GM18909 (cell line): ENCODE measurements around the gene GXYLT2.
A peak's percentile ranks its signal among the peaks of the same experiment; 100 is the strongest.

Source experiments
- ATAC-seq: cut with Tn5 transposase; IDR thresholded peaks from one replicate; pipeline ENCODE4 v1.9.1; 2021; ENCODE audit warnings: mild to moderate bottlenecking; ENCODE audit not compliant: unreplicated experiment, poor library complexity

GXYLT2 gene

DNA sequence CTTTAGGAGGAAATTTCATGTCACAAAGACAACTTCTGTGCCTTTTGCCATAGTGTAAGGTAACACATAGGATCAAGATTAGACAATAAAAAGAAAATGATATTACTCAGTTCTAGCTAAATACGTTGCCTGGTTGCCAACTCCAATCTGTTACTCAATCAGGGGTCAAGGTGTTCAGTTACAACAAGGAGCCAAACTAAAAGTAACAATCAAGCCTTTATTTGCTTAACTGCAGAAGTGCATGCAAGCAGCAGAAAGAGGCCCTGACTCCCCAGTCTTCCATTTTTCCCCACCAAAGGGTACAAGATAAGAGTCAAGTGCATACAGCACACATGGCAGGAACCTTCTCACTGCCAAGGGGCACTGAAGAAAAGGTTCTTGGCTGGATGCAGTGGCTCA lies 80.4 kb downstream of the GXYLT2 start:
- ATAC-seq, result no peak

DNA sequence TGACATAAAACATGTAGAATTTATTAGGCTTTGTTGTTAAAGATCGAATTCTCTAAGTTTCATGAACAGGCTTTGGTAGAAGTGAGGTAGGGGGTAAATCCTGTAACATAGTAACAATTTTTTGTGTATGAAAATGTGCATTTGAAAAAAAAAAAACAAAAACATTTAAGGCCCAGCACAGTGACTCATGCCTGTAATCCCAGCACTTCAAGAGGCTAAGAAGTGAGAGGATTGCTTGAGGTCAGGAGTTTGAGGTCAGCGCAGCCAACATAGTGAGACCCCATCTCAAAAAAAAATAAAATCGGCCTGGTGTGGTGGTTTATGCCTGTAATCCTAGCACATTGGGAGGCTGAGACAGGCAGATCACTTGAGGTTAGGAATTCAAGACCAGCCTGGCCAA lies 81.9 kb downstream of the GXYLT2 start:
- no peak for ATAC-seq

DNA sequence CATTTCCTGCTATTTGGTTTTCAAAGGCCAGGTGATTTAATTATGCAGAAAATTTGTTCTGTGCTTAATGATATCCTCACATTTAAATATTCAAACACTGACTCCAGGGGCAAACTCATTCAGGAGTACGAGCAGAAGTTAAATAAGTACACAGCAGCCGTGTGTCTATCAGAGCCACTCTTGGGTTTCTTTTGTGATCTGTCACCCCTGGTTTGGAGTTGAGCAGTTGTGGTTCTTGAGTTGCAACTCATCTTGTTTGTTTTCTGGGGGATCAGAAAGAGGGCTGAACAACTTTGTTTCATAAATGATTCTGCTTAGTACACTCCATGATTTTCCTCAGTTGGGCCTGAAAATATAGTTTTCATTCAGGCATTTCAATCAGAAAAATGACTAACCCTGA lies 83.1 kb downstream of the GXYLT2 start:
- ATAC-seq, result no peak

DNA sequence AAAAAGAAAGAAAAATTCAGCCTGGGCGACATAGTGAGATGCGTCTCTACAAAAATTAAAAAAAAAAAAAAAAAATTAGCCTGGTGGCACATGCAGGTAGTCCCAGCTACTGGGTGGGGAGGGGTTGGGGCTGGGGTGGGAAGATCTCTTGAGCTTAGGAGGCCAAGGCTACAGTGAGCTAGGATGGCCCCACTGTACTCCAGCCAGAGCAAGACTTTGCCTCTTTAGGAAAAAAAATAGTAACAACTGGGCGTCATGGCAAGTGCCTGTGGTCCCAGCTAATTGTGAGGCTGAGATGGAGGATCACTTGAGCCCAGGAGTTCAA lies 84.8 kb downstream of the GXYLT2 start:
- ATAC-seq, result no peak

DNA sequence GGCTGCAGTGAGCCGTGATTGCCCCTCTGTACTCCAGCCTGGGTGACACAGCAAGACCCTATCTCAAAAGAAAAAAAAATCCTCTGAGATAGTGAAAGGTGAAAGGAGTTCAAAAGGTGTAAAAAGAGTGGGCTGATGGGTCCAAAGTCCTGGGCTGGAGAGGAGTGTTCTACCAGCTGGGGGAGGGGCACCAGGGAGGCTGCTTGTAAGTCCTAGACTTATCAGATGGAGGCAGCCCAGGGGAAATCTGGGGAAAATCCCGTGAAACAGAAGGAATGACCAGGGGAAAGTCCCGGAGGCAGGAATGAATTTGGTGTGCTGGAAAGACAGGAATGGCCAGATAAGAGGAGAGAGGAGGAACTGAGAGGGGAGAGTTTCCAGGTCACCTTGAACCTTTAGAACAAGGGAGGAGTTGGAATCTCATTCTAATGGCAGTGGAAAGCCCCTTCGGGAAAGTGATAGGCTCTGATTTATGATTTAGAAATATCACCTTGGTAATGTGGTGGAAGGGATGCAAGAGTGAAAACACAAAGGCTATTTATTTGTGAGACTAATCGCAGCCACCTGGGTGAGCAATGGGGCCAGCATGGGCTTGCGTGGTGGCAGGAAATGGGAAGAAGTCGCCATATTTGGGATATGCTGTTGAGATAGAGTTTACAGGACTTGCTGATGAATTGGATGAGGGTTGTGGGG lies 85.3 kb downstream of the GXYLT2 start:
- ATAC-seq, result no peak

DNA sequence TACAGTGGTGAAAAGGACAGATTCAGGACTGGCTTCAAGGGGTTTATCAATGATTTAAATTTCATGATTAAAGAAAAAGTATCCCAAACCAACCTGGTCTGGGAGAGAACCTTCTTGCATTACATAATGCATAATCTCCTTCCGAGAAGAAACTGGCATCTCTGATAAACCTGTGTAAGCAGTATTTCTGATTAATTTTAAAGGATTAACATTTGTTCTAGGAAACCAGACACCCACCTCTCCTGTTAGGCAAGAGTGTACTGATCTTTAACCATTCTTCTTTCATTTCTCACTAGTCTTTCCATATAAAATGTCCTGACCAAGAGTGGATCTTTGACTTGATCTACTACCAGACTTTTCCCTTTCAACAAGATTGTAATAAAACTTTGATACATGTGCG lies 85.9 kb downstream of the GXYLT2 start:
- ATAC-seq, result no peak

DNA sequence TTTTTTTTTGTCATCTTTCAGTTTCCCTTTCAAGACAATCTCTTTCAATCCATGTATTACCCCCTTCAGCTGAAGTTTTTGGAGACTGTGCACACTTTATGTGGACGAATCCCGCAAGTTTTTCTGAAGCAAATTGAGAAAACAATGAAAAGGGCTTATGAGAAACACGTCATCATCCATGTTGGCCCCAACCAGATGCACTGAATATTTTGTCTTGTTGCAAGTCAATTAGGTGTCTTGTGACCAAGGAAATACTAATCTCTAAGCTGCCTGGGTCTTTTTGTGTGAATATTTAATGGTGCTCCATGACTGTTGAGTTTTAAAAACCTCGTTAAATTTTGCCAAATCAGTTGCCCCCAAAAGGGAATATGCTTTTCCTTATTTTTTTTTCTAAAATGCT lies 87.1 kb downstream of the GXYLT2 start:
- no peak for ATAC-seq

DNA sequence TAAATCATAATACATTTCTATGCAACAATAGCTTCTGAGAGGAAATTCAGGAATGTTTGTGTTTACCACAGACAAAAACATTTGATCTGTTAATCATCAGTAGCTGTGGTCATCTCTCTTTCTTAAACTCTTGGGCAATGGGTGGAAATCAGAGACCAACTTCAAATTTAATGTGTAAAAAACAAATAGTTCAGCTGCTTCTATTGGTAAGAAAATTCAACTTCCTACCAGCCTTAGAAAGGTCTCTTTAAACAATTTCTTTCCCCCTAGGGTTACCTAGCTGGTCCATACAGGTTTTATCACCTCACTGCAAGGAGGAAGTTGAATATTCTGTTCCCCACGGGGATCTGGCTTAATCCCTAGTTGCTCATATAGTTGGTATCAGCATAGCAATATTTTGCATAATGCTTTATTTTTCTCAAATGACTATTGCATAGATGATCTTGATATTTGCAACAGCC lies 88.5 kb downstream of the GXYLT2 start:
- ATAC-seq, result no peak

DNA sequence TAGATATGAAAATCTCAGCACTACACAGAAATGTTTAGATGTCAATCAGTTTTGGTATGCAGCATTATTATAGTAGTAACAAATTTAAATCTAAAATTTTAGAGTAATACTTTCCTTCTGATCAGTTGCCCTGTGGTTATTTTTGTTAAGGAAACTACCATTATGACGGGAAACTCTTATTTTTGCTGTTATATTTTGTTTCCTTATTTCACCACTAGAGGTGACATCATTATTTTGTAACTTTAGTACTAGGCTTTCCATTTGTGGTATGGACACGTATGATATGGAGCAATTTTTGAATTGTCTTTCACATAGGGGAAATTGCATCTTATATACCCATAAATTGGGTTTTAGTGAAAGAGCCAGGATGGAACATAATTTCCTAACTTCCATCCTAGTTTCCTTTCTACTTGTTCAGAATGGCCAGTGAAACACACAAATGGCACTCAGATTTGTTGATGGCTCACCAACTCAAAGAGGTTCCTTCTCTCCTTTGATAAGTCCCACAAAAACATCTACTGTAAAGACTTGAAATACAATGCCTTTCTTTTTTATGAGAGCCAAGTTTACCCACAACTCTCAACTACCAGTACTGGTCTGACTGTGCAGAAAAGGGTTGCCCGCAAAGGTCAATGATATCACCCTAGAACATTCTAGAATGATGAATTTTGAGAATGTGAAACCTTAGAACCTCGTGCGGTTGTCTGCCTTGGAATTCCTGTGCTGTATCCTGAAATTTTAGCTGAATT lies 89.4 kb downstream of the GXYLT2 start:
- peak; percentile 74 for ATAC-seq

DNA sequence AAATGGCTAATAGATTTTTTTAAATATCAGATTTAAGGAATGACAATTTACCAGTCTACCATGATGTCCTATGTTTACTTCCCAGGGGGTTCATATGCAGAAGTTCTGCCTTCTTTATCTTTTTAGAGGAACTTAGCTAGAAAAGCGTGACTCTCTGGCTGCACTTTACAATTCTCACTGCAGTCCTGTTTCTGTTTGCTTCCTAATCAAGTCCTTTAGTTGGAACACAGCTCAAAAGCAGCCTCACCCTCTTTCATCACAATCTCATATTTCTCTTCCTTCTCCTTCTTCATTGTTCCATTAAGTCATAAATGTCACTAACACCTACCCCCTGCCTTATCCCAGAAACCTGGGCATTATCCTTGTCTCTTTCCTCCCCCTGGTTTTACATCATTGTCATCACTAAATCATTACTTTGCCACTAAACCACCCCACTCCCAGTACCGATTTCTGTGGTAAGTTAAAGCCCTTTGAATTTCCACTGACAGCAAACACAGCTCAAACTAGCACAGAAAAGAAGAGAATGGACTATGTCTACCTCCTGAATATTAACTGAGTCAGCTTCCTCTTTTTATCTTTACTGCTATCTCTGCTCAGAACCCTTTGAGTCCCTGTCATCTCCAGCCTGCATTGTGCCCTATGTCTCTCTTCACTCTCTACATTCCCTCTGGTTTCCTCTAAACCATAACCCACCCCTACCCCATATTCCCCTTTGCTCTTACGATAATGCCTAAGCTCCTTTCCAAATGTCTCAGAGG lies 94.9 kb downstream of the GXYLT2 start:
- no peak for ATAC-seq

DNA sequence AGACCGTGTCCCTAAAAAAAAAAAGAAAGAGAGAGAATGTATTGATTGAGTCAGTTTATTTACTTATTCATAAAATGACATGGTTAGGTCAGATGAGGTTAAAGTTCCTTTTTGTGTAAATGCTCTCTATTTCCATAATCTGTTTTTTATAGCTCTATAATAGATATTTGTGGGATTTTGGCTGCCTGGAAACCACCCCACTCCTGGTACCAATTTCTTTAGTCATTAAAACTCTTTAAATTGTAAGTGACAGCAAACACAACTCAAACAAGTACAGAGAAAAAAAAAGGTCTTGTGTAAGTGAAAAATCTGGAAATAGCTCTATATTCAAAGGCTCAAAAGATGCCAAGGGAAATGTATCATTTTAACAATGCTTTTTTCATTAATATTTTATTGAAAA lies 97.7 kb downstream of the GXYLT2 start:
- no peak for ATAC-seq

DNA sequence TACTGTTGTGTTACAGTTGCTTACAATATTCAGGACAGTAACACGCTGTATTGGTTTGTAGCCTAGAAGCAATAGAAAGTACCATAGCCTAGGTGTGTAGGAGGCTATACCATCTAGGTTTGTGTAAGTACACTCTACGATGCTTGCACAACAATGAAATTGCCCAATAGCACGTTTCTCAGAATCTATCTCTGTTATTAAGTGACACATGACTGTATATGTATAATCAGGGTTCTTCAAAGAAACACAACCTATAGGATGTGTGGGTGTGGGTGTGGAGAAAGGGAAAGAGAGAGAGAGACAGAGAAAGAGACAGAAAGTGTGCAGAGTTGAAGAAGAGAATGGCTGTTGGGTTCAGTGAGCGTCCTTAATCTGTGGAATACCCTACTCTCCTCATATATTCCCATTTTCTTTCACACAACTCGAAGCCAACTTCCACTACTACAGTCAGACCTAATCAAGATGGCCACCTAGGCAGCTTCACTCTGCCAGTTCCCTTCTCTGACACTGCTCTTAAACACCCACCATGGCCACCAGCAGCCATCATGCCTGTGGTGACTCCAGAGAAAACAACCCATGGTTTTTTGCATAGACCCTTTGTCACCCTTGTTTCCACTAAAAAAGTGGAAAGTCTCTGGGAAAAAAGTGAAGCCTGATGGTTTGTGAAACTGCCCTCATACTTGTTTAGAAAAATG lies 103.0 kb downstream of the GXYLT2 start:
- ATAC-seq, result no peak

DNA sequence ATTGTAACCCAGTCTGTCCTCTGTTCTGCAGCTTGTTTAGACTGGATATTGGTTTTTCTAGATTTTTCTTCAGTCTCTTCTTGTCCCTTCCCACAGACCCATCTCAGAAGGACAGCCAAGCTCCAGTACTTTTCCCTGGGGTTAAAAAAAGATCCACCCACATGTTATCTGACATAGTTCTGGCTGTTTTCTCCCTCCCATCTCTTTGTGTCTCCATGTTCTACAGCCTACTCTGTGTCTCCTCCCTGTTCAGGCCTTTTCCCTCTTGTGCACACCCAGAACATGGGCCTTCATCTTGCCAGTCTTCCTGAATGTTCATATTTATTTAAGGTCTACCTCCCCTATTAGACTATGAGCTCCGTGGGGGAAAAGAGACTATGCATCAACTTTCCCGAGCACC lies 103.7 kb downstream of the GXYLT2 start:
- ATAC-seq, result no peak

DNA sequence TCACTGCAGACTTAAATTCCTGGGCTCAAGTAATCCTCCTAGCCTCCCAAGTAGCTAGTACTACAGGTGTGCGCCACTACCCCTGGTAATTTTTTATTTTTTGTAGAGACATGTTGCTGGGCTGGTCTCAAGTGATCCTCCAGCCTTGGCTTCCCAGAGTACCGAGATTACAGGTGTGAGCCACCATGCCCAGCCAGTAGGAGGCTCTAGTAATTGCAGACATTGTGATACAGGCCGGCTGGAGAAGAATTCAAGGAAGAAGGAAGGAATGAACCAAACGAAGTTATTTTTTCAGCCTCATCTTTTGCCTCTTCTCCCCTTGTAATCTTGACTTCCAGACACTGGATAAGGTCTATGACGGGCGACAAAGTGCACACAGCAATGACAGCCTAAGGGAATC lies 105.5 kb downstream of the GXYLT2 start:
- no peak for ATAC-seq

DNA sequence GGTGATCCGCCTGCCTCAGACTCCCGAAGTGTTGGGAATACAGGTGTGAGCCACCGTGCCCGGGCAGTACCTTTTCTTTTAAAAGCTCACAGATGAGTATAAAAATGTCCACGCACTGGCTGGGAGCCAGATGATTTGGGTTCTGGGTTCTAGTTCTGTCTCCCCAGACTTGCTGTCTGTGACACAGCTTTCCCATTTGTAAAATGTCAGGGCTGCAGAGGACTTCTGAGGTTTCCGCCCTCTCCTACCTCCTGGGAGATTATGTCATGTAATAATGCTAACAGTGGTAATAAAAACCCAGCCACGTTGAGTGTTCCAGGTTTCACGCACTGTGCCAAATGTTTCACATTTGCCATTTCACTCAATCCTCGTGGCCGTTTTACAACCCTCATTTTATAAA lies 107.5 kb downstream of the GXYLT2 start:
- no peak for ATAC-seq

DNA sequence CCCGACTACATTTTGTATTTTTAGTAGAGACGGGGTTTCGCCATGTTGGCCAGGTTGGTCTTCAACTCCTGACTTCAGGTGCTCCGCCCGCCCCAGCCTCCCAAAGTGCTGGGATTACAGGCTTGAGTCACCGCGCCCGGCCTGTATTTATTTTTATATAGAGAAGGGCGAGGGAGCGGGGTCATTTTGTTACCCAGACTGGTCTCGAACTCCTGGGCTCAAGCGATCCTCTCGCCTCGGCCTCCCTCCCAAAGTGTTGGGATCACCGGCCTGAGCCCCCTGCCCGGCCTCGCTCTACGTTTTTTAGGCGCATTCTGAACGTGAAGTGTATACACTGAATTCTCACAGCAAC lies 108.3 kb downstream of the GXYLT2 start:
- no peak for ATAC-seq

DNA sequence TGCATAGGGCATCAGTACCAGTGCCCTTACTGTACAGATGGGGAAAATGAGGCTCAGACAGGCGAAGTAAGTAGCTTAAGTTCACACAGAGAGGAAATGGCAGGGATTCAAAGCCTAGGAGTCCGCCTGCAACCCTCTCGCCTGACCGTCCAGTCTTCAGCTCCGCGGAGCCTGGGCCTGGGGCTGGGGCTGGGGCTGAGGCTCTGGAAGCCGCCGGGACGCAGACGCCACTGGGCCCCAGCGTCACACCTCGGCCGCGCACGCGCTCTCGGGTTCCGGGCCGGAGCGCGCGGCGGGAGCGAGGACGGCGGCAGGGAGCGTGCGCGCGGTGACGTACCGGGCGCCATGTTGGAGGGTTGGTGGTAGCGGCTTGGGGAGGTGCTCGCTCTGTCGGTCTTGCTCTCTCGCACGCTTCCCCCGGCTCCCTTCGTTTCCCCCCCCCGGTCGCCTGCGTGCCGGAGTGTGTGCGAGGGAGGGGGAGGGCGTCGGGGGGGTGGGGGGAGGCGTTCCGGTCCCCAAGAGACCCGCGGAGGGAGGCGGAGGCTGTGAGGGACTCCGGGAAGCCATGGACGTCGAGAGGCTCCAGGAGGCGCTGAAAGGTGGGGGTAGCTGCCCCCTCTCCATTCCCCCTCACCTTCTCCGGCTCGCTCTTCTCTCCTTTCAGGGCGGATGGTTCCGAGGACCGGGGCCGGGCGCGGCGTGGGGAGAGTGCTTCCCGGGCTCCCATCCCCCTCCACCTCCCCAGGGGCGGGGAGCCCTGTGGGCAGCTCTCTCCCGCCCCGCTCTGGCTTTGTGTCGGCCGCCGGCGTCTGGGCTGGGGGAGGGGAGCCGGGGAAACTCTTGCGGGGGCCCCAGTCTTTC lies 108.9 kb downstream of the GXYLT2 start, which contains the start of gene PPP4R2:
Gene PPP4R2 (plus strand): TSS at position 339 of the 861 bp plus-strand sequence. CDS start 227 bp downstream, at position 566.
- ATAC-seq, result peak; percentile 93

DNA sequence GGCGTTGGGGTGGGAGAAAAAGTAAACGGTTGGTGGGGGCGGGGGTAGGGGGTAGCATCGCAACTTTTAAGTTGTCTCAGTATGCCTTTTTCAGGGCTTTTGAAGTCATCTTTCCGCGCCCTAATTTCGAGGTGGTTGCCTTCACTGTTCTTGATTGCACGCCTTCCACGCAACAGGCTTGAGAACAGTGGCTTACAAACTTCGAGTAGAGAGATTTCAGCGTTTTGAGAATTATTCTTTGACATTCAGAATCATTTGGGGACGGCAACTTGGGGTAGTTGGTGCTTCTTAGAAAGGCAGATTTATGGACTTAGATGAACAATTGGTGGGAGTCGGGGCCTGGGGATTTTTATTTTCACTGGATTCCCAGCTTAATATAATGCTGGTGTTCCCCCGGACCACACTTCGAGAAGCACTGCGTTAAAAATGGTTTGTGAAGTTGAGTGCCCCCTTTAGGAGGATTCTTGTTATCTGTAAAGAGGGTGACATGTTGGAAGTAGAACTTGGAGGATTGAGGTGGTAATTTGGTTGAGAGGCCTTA lies 109.6 kb downstream of the GXYLT2 start:
- ATAC-seq, result peak; percentile 25

DNA sequence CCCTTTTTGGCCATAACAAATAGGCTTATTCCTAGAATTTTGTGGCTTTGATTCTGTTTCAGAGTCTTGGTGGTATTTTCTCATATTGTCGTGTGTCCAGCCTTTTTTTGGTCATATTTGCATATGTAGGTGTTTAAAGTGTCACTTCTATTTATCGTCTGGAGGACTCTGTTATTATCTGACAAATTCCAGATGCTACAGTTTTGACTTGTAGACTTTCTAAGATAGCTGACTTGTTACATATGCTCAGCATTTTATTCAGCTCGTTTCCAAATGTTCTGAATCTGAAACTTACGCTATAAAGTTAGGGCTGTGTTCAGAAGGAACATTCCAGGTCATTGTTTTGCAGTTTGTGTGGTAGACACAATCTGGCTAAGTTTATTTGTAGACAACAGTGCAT lies 110.6 kb downstream of the GXYLT2 start:
- ATAC-seq, result no peak

DNA sequence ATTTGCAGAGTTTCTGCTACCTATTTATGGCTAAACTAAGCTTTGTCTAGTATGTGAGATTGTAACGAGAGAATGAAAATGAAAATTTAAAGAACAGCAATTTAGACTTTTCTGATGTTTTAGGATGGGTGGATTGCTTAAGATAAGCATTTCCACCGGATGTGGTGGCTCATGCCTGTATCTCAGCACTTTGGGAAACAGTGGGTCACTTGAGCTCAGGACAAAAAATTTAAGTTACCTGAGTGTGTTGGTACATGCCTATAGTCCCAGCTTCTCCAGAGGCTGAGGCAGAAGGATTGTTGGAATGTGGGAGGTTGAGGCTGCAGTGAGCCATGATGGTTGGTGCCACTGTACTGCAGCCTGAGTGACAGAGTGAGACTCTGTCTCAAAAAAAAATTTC lies 112.1 kb downstream of the GXYLT2 start:
- no peak for ATAC-seq
